HCT116 (cell line): ENCODE data around the gene RAD51D. TPM values are rescaled to one million over a fixed set of nuclear protein-coding genes. Genes with fewer than 3 reads are reported as not detected.

Experiments used
- ATAC-seq: fragments of 200-7000 bp; cut with Tn5 transposase; 2 replicates; pipeline ENCODE4 v1.9.1; 2020; ENCODE audit warnings: mild to moderate bottlenecking, moderate library complexity
- BruUV-seq: library from RNA; stranded (reverse); fragments of 400-500 nt; replicated peaks from 2 replicates; lab custom pipeline; 2021; lab: Mats Ljungman, UMichigan
- CTCF ChIA-PET: fragments of 300-600 bp; sonication (Branson Sonifier 250); formaldehyde crosslinking; loops from one replicate; lab custom pipeline; 2021; ENCODE audit warnings: antibody characterized with exemption; lab: Charles Lee
- POLR2A ChIA-PET: fragments of 300-600, 350-600 bp; sonication (Branson Sonifier 250); formaldehyde crosslinking; loops from one replicate; lab custom pipeline; 2021; ENCODE audit warnings: antibody characterized with exemption; lab: Charles Lee
- RAD21 ChIA-PET, 2 experiments: fragments of 300-600 bp; sonication (Branson Sonifier 250); formaldehyde crosslinking; loops; one replicate each; lab custom pipeline; 2023; ENCODE audit warnings: low total read pairs in 2 of 2; ENCODE audit not compliant: uncharacterized antibody in 2 of 2, unreplicated experiment in 2 of 2, low non-redundant PET in 1 of 2; lab: Charles Lee
- DNase-seq: peaks from one replicate; pipeline ENCODE4 v3.0.0-alpha.2; 2010; ENCODE audit warnings: low read depth, low spot score
- H2AFZ ChIP-seq: fragments of 200-600 bp; shearing (Covaris generic), sonication (generic); 2 replicates; pipeline ENCODE4 v1.6.1; 2017; ENCODE audit warnings: low read depth, mixed run types, mixed read lengths, antibody characterized with exemption, low read length; ENCODE audit not compliant: poor library complexity, severe bottlenecking
- H3K27ac ChIP-seq: 2 replicates; pipeline ENCODE4 v1.5.1; 2012; ENCODE audit warnings: low read depth, low read length
- H3K27me3 ChIP-seq: fragments of 200-600 bp; sonication (generic); 2 replicates; pipeline ENCODE4 v1.6.1; 2016; ENCODE audit warnings: mixed run types, low read length, mixed read lengths; ENCODE audit not compliant: insufficient read depth
- H3K36me3 ChIP-seq, 2 experiments: fragments of 200-500 bp in 1 of 2; fragments of 200-600 bp in 1 of 2; sonication (Bioruptor generic) in 1 of 2; sonication (generic) in 1 of 2; 2 replicates each; pipeline versions ENCODE4 v1.5.1 to v1.6.1; 2014 to 2016; ENCODE audit warnings: low read length in 2 of 2, inconsistent platforms in 1 of 2, mixed read lengths in 1 of 2, mixed run types in 1 of 2; ENCODE audit not compliant: insufficient read depth in 2 of 2, control insufficient read depth in 1 of 2
- H3K4me1 ChIP-seq, 2 experiments: fragments of 200-600 bp in 1 of 2; sonication (generic) in 1 of 2; 2 replicates each; pipeline versions ENCODE4 v1.5.1 to v1.6.1; 2012 to 2017; ENCODE audit warnings: low read length in 2 of 2, inconsistent platforms in 1 of 2, mild to moderate bottlenecking in 1 of 2, mixed read lengths in 1 of 2, mixed run types in 1 of 2, moderate library complexity in 1 of 2; ENCODE audit not compliant: insufficient read depth in 2 of 2, control insufficient read depth in 1 of 2
- H3K4me2 ChIP-seq: fragments of 200-600 bp; sonication (generic); 2 replicates; pipeline ENCODE4 v1.6.1; 2017; ENCODE audit warnings: mixed run types, low read length, mixed read lengths
- H3K4me3 ChIP-seq, 2 experiments: fragments of 200-600 bp in 1 of 2; sonication (generic) in 1 of 2; replicated peaks in 1 of 2; 2 replicates each; pipeline ENCODE4 v1.5.1; 2011 to 2016; ENCODE audit warnings: low read length in 2 of 2, control low read depth in 1 of 2, low read depth in 1 of 2, mild to moderate bottlenecking in 1 of 2, mixed read lengths in 1 of 2, mixed run types in 1 of 2
- H3K79me2 ChIP-seq: fragments of 200-600 bp; sonication (generic); 2 replicates; pipeline ENCODE4 v1.6.1; 2017; ENCODE audit warnings: mild to moderate bottlenecking, mixed run types, low read length, moderate library complexity, mixed read lengths; ENCODE audit not compliant: insufficient read depth
- H3K9ac ChIP-seq: fragments of 200-600 bp; sonication (generic); 2 replicates; pipeline ENCODE4 v1.6.1; 2016; ENCODE audit warnings: low read length, mixed read lengths
- H3K9me2 ChIP-seq: fragments of 200-600 bp; sonication (generic), shearing (Covaris generic); 2 replicates; pipeline ENCODE4 v1.6.1; 2017; ENCODE audit warnings: mixed run types, mild to moderate bottlenecking, moderate library complexity; ENCODE audit not compliant: insufficient read depth
- H3K9me3 ChIP-seq, 2 experiments: fragments of 200-500 bp in 1 of 2; fragments of 200-600 bp in 1 of 2; sonication (Bioruptor generic) in 1 of 2; sonication (generic) in 1 of 2; 2 replicates each; pipeline ENCODE4 v1.6.1; 2014 to 2017; ENCODE audit warnings: low read length in 2 of 2, mixed read lengths in 2 of 2, inconsistent platforms in 1 of 2, low read depth in 1 of 2, mild to moderate bottlenecking in 1 of 2, mixed run types in 1 of 2, moderate library complexity in 1 of 2; ENCODE audit not compliant: control insufficient read depth in 1 of 2, insufficient read depth in 1 of 2
- H4K20me1 ChIP-seq: fragments of 200-600 bp; sonication (generic), shearing (Covaris generic); 2 replicates; pipeline ENCODE4 v1.6.1; 2017; ENCODE audit warnings: mixed run types, mild to moderate bottlenecking, moderate library complexity; ENCODE audit not compliant: insufficient read depth
- CBX3 ChIP-seq: IDR thresholded peaks from 2 replicates; pipeline ENCODE4 v1.6.1; 2012; ENCODE audit warnings: low read depth
- CEBPB ChIP-seq: IDR thresholded peaks from 2 replicates; pipeline ENCODE4 v1.6.1; 2012; ENCODE audit warnings: low read depth
- CTCF ChIP-seq, 3 experiments: fragments of 200-600 bp in 1 of 3; sonication (generic) in 1 of 3; IDR thresholded peaks in 2 of 3; conservative IDR thresholded peaks in 1 of 3; 2 replicates each; pipeline ENCODE4 v1.5.1; 2012 to 2017; ENCODE audit warnings: low read depth in 2 of 3, low read length in 2 of 3, antibody characterized with exemption in 1 of 3, borderline replicate concordance in 1 of 3, control low read depth in 1 of 3, mild to moderate bottlenecking in 1 of 3, mixed read lengths in 1 of 3, mixed run types in 1 of 3, moderate library complexity in 1 of 3; ENCODE audit not compliant: insufficient read depth in 1 of 3
- EZH2 ChIP-seq: fragments of 200-600 bp; sonication (generic); IDR thresholded peaks from 2 replicates; pipeline ENCODE4 v1.6.1; 2017; ENCODE audit warnings: antibody characterized with exemption, mixed run types
- EZH2phosphoT487 ChIP-seq: fragments of 200-600 bp; IDR thresholded peaks from 2 replicates; pipeline ENCODE4 v1.6.1; 2018; ENCODE audit warnings: antibody characterized with exemption, borderline replicate concordance
- JUND ChIP-seq: IDR thresholded peaks from 2 replicates; pipeline ENCODE4 v1.6.1; 2012
- MAX ChIP-seq: IDR thresholded peaks from 2 replicates; pipeline ENCODE4 v1.6.1; 2012
- POLR2A ChIP-seq: IDR thresholded peaks from 2 replicates; pipeline ENCODE4 v1.7.0; 2011; ENCODE audit warnings: borderline replicate concordance; ENCODE audit not compliant: insufficient read depth, insufficient read length; ENCODE audit errors: extremely low read depth
- POLR2AphosphoS5 ChIP-seq: IDR thresholded peaks from 2 replicates; pipeline ENCODE4 v1.6.1; 2011; ENCODE audit warnings: mild to moderate bottlenecking, low read depth, low read length, moderate library complexity
- RAD21 ChIP-seq: IDR thresholded peaks from 2 replicates; pipeline ENCODE4 v1.6.1; 2012; ENCODE audit warnings: low read depth, mild to moderate bottlenecking
- REST ChIP-seq: IDR thresholded peaks from 2 replicates; pipeline ENCODE4 v1.6.1; 2012; ENCODE audit warnings: low read depth
- SP1 ChIP-seq: IDR thresholded peaks from 2 replicates; pipeline ENCODE4 v1.6.1; 2012; ENCODE audit warnings: low read depth
- YY1 ChIP-seq: IDR thresholded peaks from 2 replicates; pipeline ENCODE4 v1.6.1; 2011; ENCODE audit warnings: low read length, low read depth, moderate library complexity, mild to moderate bottlenecking; ENCODE audit not compliant: insufficient replicate concordance; ENCODE audit errors: extremely low read depth
- ZFX ChIP-seq: fragments of 450-650 bp; IDR thresholded peaks from 2 replicates; pipeline ENCODE4 v1.6.1; 2017
- intact Hi-C: fragments of 100-400 bp; cut with micrococcal nuclease; formaldehyde crosslinking; loops from 2 replicates; pipeline ENCODE4 v1.10.0; 2022
- total RNA-seq: library from RNA; stranded (reverse); gene quantifications from one replicate; pipeline ENCODE4 v1.2.1, GENCODE V29; 2021; ENCODE audit not compliant: unreplicated experiment
- TF ChIP-seq, protein P1 (sequence below): IDR thresholded peaks from 2 replicates; pipeline ENCODE4 v1.6.1; 2012

The RAD51D gene
- total RNA-seq, 1 experiment from 2014 or later: 12.9 TPM

- Histone ChIP-seq H3K36me3 (peaks cover 51 to 89% of the 10 kb centered on the region in 2 experiments), H3K79me2 (peaks cover 27% of the 10 kb centered on the region), H3K4me3 (no peak overlapping the region), H2AFZ (no peak overlapping the region), H3K9ac (no peak overlapping the region), H3K4me2 (no peak overlapping the region), H3K27me3 (no peaks in the 10 kb centered on the region), H3K9me2 (no peaks in the 10 kb centered on the region), H3K27ac (no peak overlapping the region), H3K4me1 (no peaks in the 10 kb centered on the region), H3K9me3 (no peaks in the 10 kb centered on the region), H4K20me1 (no peaks in the 10 kb centered on the region; the same call in 1 of the 2 replicates)
- BruUV-seq: no TSS peak
- TF ChIP-seq YY1: no peak
- no peak for TF ChIP-seq JUND
- POLR2A ChIA-PET: no interaction called here
- no peak for ATAC-seq
- RAD21 ChIA-PET: no interaction called here
- intact Hi-C loops: no loop called here
- DNase-seq: no peak
- CTCF ChIA-PET: no interaction called here
These were observed 15.7 kb upstream of the RAD51D start for GRCh38 chr17:35135322-35135721.

GRCh38 chr17:35132816-35133550 lies 13.3 kb upstream of the RAD51D start:
- H3K4me1 ChIP-seq: no peaks in the 10 kb centered on the region
- ATAC-seq (no peak), DNase-seq (no peak)
- ChIA-PET CTCF (no interaction called here), RAD21 (no interaction called here), POLR2A (no interaction called here)
- intact Hi-C loops: no loop called here
- peaks cover 38 to 70% of the 10 kb centered on the region in 2 experiments for H3K36me3 ChIP-seq
- no peak overlapping the region for H3K4me2 ChIP-seq
- no peaks in the 10 kb centered on the region for H3K27me3 ChIP-seq
- no peaks in the 10 kb centered on the region for H3K9me2 ChIP-seq
- H2AFZ ChIP-seq: no peak overlapping the region
- no peak overlapping the region for H3K4me3 ChIP-seq
- no peak overlapping the region for H3K27ac ChIP-seq
- H3K9me3 ChIP-seq: no peaks in the 10 kb centered on the region
- peaks cover 4% of the 10 kb centered on the region for H3K79me2 ChIP-seq
- no TSS peak for BruUV-seq
- H4K20me1 ChIP-seq: no peaks in the 10 kb centered on the region; the same call in 1 of the 2 replicates
- no peak overlapping the region for H3K9ac ChIP-seq
- TF ChIP-seq CTCF (IDR thresholded peaks at IDR 0.05 in 2 of 3, conservative IDR thresholded peaks at IDR 0.05 in 1 of 3; ENCODE audit: borderline replicate concordance in 1 of 3, insufficient read depth in 1 of 3, low read depth in 2 of 3, low read length in 2 of 3): no peak
- no peak for TF ChIP-seq SP1
- no peak for TF ChIP-seq MAX
- no peak for TF ChIP-seq CEBPB
- TF ChIP-seq, protein P1, sequence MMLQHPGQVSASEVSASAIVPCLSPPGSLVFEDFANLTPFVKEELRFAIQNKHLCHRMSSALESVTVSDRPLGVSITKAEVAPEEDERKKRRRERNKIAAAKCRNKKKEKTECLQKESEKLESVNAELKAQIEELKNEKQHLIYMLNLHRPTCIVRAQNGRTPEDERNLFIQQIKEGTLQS: no peak
- TF ChIP-seq REST: no peak
- TF ChIP-seq YY1: no peak
- no peak for TF ChIP-seq POLR2AphosphoS5
- TF ChIP-seq ZFX: no peak
- no peak for TF ChIP-seq EZH2
- TF ChIP-seq CBX3: no peak
- TF ChIP-seq RAD21: no peak
- no peak for TF ChIP-seq POLR2A
- no peak for TF ChIP-seq EZH2phosphoT487
